HS-27A (cell line): ENCODE results near the gene KCNH3.
"Not testable (repeated sequence)": the region's sequence is repeated elsewhere in the genome, so short reads cannot be mapped to it uniquely, and the experiment has no call there.

ENCODE experiments used
- DNase-seq: peaks from one replicate; pipeline ENCODE4 v3.0.0-alpha.2; 2012; ENCODE audit warnings: low read depth, missing footprints

Gene KCNH3

GRCh38 chr12:49529414-49529813 is 9.4 kb upstream of the KCNH3 start:
- DNase-seq = no peak

GRCh38 chr12:49531745-49532144 is 7.1 kb upstream of the KCNH3 start:
- no peak for DNase-seq

GRCh38 chr12:49533331-49533730 is 5.5 kb upstream of the KCNH3 start:
- no peak for DNase-seq

GRCh38 chr12:49534122-49534521 is 4.7 kb upstream of the KCNH3 start:
- not testable (repeated sequence) for DNase-seq

GRCh38 chr12:49534731-49535278 is 4.0 kb upstream of the KCNH3 start:
- DNase-seq = no peak

GRCh38 chr12:49535921-49536525 is 2.8 kb upstream of the KCNH3 start:
- DNase-seq = no peak

- no peak for DNase-seq
These were observed 2.2 kb upstream of the KCNH3 start for GRCh38 chr12:49536526-49537071.

GRCh38 chr12:49537231-49537751 is 1.5 kb upstream of the KCNH3 start:
- no peak for DNase-seq

- no peak for DNase-seq
These were observed 899 bp upstream of the KCNH3 start for GRCh38 chr12:49537752-49538509.

GRCh38 chr12:49539406-49540228 is 787 bp downstream of the KCNH3 start:
- no peak for DNase-seq

GRCh38 chr12:49540229-49541139 is 1.7 kb downstream of the KCNH3 start:
- DNase-seq = no peak

GRCh38 chr12:49541140-49541861 is 2.5 kb downstream of the KCNH3 start:
- no peak for DNase-seq

GRCh38 chr12:49541911-49542505 is 3.2 kb downstream of the KCNH3 start:
- DNase-seq = no peak

- no peak for DNase-seq
These were observed 3.8 kb downstream of the KCNH3 start for GRCh38 chr12:49542592-49543160.

GRCh38 chr12:49543221-49543913 is 4.5 kb downstream of the KCNH3 start:
- DNase-seq = no peak

GRCh38 chr12:49543914-49544815 is 5.3 kb downstream of the KCNH3 start:
- no peak for DNase-seq

GRCh38 chr12:49545815-49546214 is 7.0 kb downstream of the KCNH3 start:
- DNase-seq = no peak

- DNase-seq = no peak
These were observed 7.7 kb downstream of the KCNH3 start for GRCh38 chr12:49546481-49546880.
